Right ventricle myocardium inferior (tissue), 1 donor: ENCODE results near the gene SLC2A6. TPM values are rescaled to one million over a fixed set of nuclear protein-coding genes. Genes with fewer than 3 reads are reported as not detected.

Source experiments
- ATAC-seq: fragments of 200-7000 bp; cut with Tn5 transposase; one replicate; pipeline ENCODE4 v1.9.1; 2020; ENCODE audit warnings: mild to moderate bottlenecking, moderate library complexity
- DNase-seq: peaks from one replicate; pipeline ENCODE4 v3.0.0; 2021; ENCODE audit errors: missing footprints
- intact Hi-C: fragments of 100-400 bp; cut with DNase I; formaldehyde crosslinking; loops from one replicate; pipeline ENCODE4 v1.11.0; 2022
- total RNA-seq: library from RNA; stranded (reverse); fragmentation: NEBNext Ultra II Directional; extraction: Animal tissue kit (Norgen Biotek cat#: 25700); gene quantifications from one replicate; pipeline ENCODE4 v1.2.1, GENCODE V29; 2021
- donor health status: DM: no; HTN: yes; CAD: no; lungs with severe emphysema.

The SLC2A6 gene
- total RNA-seq, 1 donor from 2014 or later = 2.7 TPM

GRCh38 chr9:133487331-133487725 is 8.4 kb upstream of the SLC2A6 start:
- no peak for DNase-seq
- ATAC-seq = no peak
- intact Hi-C loops = no loop called here

- ATAC-seq (no peak), DNase-seq (peak; percentile 53)
- intact Hi-C loops = loop anchor here (1.0 kb wide), 2 partner anchors 78 to 299 kb away; no protein-coding TSS in a partner anchor
Measured at GRCh38 chr9:133485531-133486260, 6.8 kb upstream of the SLC2A6 start.

- ATAC-seq = no peak
- intact Hi-C loops = no loop called here
- DNase-seq = peak; percentile 60
Measured at GRCh38 chr9:133484671-133485437, 6.0 kb upstream of the SLC2A6 start.

GRCh38 chr9:133483611-133484010 is 4.7 kb upstream of the SLC2A6 start:
- peak; percentile 26 for DNase-seq
- no peak for ATAC-seq
- intact Hi-C loops = no loop called here

GRCh38 chr9:133477992-133478850 is 678 bp downstream of the SLC2A6 start:
- DNase-seq (peak; percentile 58), ATAC-seq (peak; percentile 21)
- intact Hi-C loops = loop anchor here (2.0 to 10.0 kb wide), 3 partner anchors 17 to 443 kb away; partner anchors contain the start of genes GTF3C5 and REXO4

- ATAC-seq = no peak
- peak; percentile 41 for DNase-seq
- intact Hi-C loops = loop anchor here (5.0 to 10.0 kb wide), 2 partner anchors 60 to 443 kb away; partner anchors contain the start of genes GTF3C5 and REXO4
Measured at GRCh38 chr9:133477461-133477860, 1.4 kb downstream of the SLC2A6 start.

GRCh38 chr9:133476941-133477340 is 2.0 kb downstream of the SLC2A6 start:
- DNase-seq (peak; percentile 8), ATAC-seq (no peak)
- intact Hi-C loops = loop anchor here (5.0 to 10.0 kb wide), 2 partner anchors 60 to 442 kb away; partner anchors contain the start of genes GTF3C5 and REXO4

GRCh38 chr9:133476036-133476931 is 2.6 kb downstream of the SLC2A6 start:
- ATAC-seq (no peak), DNase-seq (no peak)
- intact Hi-C loops = loop anchor here (5.0 to 10.0 kb wide), 2 partner anchors 59 to 441 kb away; partner anchors contain the start of genes GTF3C5 and REXO4

GRCh38 chr9:133475292-133476012 is 3.4 kb downstream of the SLC2A6 start:
- intact Hi-C loops = loop anchor here (5.0 to 10.0 kb wide), 2 partner anchors 58 to 441 kb away; partner anchors contain the start of genes GTF3C5 and REXO4

GRCh38 chr9:133474853-133475252 is 4.0 kb downstream of the SLC2A6 start:
- no peak for DNase-seq
- no peak for ATAC-seq
- intact Hi-C loops = loop anchor here (5.0 to 10.0 kb wide), 2 partner anchors 58 to 440 kb away; partner anchors contain the start of genes GTF3C5 and REXO4

More at GRCh38 chr9:133475292-133476012, 3.4 kb downstream of the SLC2A6 start:
- DNase-seq (no peak), ATAC-seq (no peak)

- intact Hi-C loops = loop anchor here (10.0 kb wide), 1 partner anchor 439 kb away; the partner anchor contains the start of gene GTF3C5
- ATAC-seq = no peak
- DNase-seq = no peak
Measured at GRCh38 chr9:133474215-133474614, 4.7 kb downstream of the SLC2A6 start.

- intact Hi-C loops = loop anchor here (10.0 kb wide), 1 partner anchor 439 kb away; the partner anchor contains the start of gene GTF3C5
- DNase-seq (no peak), ATAC-seq (no peak)
Measured at GRCh38 chr9:133473743-133474142, 5.2 kb downstream of the SLC2A6 start.

GRCh38 chr9:133472753-133473378 is 6.0 kb downstream of the SLC2A6 start:
- intact Hi-C loops = loop anchor here (10.0 kb wide), 1 partner anchor 438 kb away; the partner anchor contains the start of gene GTF3C5
- ATAC-seq (no peak), DNase-seq (no peak)

- ATAC-seq (no peak), DNase-seq (no peak)
- intact Hi-C loops = loop anchor here (10.0 kb wide), 1 partner anchor 437 kb away; the partner anchor contains the start of gene GTF3C5
Measured at GRCh38 chr9:133472277-133472645, 6.6 kb downstream of the SLC2A6 start.

- intact Hi-C loops = loop anchor here (10.0 kb wide), 1 partner anchor 437 kb away; the partner anchor contains the start of gene GTF3C5
- ATAC-seq (no peak), DNase-seq (no peak)
Measured at GRCh38 chr9:133471551-133472276, 7.2 kb downstream of the SLC2A6 start.
